Measurements from ENCODE around the gene DENND4A.

- no peak for TF ChIP-seq CTCF (IDR thresholded peaks at IDR 0.05)
- no peak for TF ChIP-seq POLR2A (IDR thresholded peaks at IDR 0.05)
- no peak for TF ChIP-seq EP300 (IDR thresholded peaks at IDR 0.05)
These were observed 20.4 kb upstream of the DENND4A start for GRCh38 chr15:65812467-65812866.
